Trophoblast cell (in vitro differentiated cells and primary cell): ENCODE results near the gene KLHL2.
"Not testable (repeated sequence)": the region's sequence is repeated elsewhere in the genome, so short reads cannot be mapped to it uniquely, and the experiment has no call there.

Source experiments
- DNase-seq, 2 donors: peaks; one replicate each; pipeline ENCODE4 v3.0.0-alpha.2; 2016
- H2AFZ ChIP-seq: 2 replicates; pipeline ENCODE4 v1.6.1; 2013; ENCODE audit warnings: low read length, moderate library complexity, mild to moderate bottlenecking; ENCODE audit not compliant: insufficient read depth, poor library complexity
- H2AK5ac ChIP-seq: 2 replicates; pipeline ENCODE4 v1.6.1; 2013; ENCODE audit warnings: mild to moderate bottlenecking, low read length
- H2BK120ac ChIP-seq: 2 replicates; pipeline ENCODE4 v1.6.1; 2013; ENCODE audit warnings: low read length, mild to moderate bottlenecking, moderate library complexity; ENCODE audit not compliant: insufficient read depth, poor library complexity
- H2BK12ac ChIP-seq: 2 replicates; pipeline ENCODE4 v1.6.1; 2013; ENCODE audit warnings: mild to moderate bottlenecking, low read length, moderate library complexity
- H2BK5ac ChIP-seq: 2 replicates; pipeline ENCODE4 v1.6.1; 2013; ENCODE audit warnings: low read length, low read depth, moderate library complexity, mild to moderate bottlenecking; ENCODE audit not compliant: poor library complexity
- H3K14ac ChIP-seq: 2 replicates; pipeline ENCODE4 v1.6.1; 2013; ENCODE audit warnings: mild to moderate bottlenecking, low read length
- H3K18ac ChIP-seq: 2 replicates; pipeline ENCODE4 v1.6.1; 2013; ENCODE audit warnings: mild to moderate bottlenecking, low read length
- H3K23ac ChIP-seq: 2 replicates; pipeline ENCODE4 v1.6.1; 2013; ENCODE audit warnings: low read length
- H3K27ac ChIP-seq: 2 replicates; pipeline ENCODE4 v1.5.1; 2013; ENCODE audit warnings: low read depth, mild to moderate bottlenecking, inconsistent platforms, low read length, moderate library complexity
- H3K27me3 ChIP-seq: 2 replicates; pipeline ENCODE4 v1.6.1; 2013; ENCODE audit warnings: inconsistent platforms, mild to moderate bottlenecking, low read length, moderate library complexity; ENCODE audit not compliant: insufficient read depth
- H3K36me3 ChIP-seq, 2 experiments: 1 replicate in 1 of 2; 2 replicates in 1 of 2; pipeline ENCODE4 v1.6.1; 2013; ENCODE audit warnings: low read length in 2 of 2, mild to moderate bottlenecking in 2 of 2, moderate library complexity in 1 of 2; ENCODE audit not compliant: insufficient read depth in 2 of 2, control insufficient read depth in 1 of 2
- H3K4ac ChIP-seq: 2 replicates; pipeline ENCODE4 v1.6.1; 2013; ENCODE audit warnings: low read depth, mild to moderate bottlenecking, low read length, moderate library complexity
- H3K4me1 ChIP-seq, 2 experiments: 1 replicate in 1 of 2; 2 replicates in 1 of 2; pipeline ENCODE4 v1.6.1; 2013; ENCODE audit warnings: low read length in 2 of 2, mild to moderate bottlenecking in 2 of 2, moderate library complexity in 1 of 2; ENCODE audit not compliant: insufficient read depth in 2 of 2, control insufficient read depth in 1 of 2
- H3K4me2 ChIP-seq: 2 replicates; pipeline ENCODE4 v1.6.1; 2013; ENCODE audit warnings: inconsistent platforms, mild to moderate bottlenecking, low read length, moderate library complexity
- H3K4me3 ChIP-seq: 2 replicates; pipeline ENCODE4 v1.5.1; 2013; ENCODE audit warnings: mild to moderate bottlenecking, low read depth, low read length, inconsistent platforms
- H3K79me1 ChIP-seq: one replicate; pipeline ENCODE4 v1.6.1; 2013; ENCODE audit warnings: low read length
- H3K79me2 ChIP-seq: 2 replicates; pipeline ENCODE4 v1.6.1; 2013; ENCODE audit warnings: low read length, mild to moderate bottlenecking; ENCODE audit not compliant: control insufficient read depth, insufficient read depth, poor library complexity
- H3K9ac ChIP-seq: 2 replicates; pipeline ENCODE4 v1.6.1; 2013; ENCODE audit warnings: mild to moderate bottlenecking, low read length
- H3K9me3 ChIP-seq: 2 replicates; pipeline ENCODE4 v1.6.1; 2013; ENCODE audit warnings: low read depth, mild to moderate bottlenecking, control low read depth, inconsistent platforms, low read length; ENCODE audit not compliant: insufficient read depth
- H4K12ac ChIP-seq: 2 replicates; pipeline ENCODE4 v1.6.1; 2013; ENCODE audit warnings: low read depth, mild to moderate bottlenecking, low read length, moderate library complexity
- H4K8ac ChIP-seq: 2 replicates; pipeline ENCODE4 v1.6.1; 2013; ENCODE audit warnings: low read depth, mild to moderate bottlenecking, low read length, moderate library complexity
- H4K91ac ChIP-seq: one replicate; pipeline ENCODE4 v1.6.1; 2013; ENCODE audit warnings: low read depth, mild to moderate bottlenecking, low read length, moderate library complexity
- WGBS: extraction: QIAGEN DNeasy Blood & Tissue Kit; methylation state at CpG from one replicate; pipeline ENCODE4 v1.1.7; 2013; ENCODE audit warnings: missing lambda C conversion rate; ENCODE audit not compliant: insufficient read length, insufficient coverage; ENCODE audit errors: extremely low coverage; 5-methylcytosine and 5-hydroxymethylcytosine counted together

Gene KLHL2

DNA sequence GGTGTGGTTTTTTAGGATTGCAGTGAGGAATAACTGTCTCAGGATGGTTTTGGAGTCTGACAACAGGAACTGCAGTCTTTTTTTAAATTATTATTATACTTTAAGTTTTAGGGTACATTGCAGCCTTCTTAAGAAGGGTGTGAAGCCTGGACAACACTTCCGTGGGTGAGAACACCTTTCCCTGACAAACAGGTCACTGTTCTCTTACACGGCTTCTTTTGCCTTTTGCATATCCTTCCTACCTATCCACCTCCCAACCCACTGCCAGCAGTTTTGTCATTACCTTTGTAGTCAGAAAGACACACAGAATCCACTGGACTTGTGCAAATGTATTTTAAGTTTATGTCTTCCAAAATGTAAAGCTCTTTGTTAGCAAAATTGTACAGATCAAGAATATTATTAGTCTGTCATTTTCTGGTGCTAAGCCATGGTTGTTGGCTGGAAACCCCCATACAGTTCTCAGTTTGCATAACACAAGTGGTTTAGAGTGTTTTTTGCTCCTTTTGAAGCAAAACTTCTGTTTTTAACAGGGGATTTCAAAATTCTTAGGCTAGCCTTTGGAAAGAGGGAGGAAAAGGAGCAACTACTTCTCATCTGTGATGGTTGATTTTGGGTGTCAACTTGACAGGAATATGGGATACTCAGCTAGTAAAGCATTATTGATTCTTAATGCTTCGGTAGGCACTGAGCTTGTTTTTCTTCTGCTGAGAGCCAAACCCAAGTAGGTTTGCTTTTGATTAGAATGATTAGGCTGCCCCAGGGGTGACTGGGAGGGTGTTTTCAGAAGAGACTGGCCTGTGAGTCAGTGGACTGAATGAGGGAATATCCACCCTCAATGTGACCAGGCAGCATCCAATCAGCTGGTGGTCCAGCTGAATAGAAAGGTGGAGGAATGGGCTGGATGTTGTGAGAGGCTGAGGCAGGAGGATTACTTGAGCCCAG lies 29.4 kb upstream of the KLHL2 start:
- H3K4me2 ChIP-seq = no peak overlapping the region
- H2AFZ ChIP-seq = no peak overlapping the region
- no peak overlapping the region for H3K14ac ChIP-seq
- no peaks in the 10 kb centered on the region for H3K4me1 ChIP-seq
- WGBS = no CpG with 5 or more reads among the region's 3 CpGs
- no peak overlapping the region for H2AK5ac ChIP-seq
- H2BK5ac ChIP-seq = no peak overlapping the region
- H3K79me2 ChIP-seq = no peaks in the 10 kb centered on the region
- H4K12ac ChIP-seq = no peak overlapping the region
- no peak overlapping the region for H3K23ac ChIP-seq
- H3K9me3 ChIP-seq = no peaks in the 10 kb centered on the region
- no peak overlapping the region for H3K18ac ChIP-seq
- no peaks in the 10 kb centered on the region for H3K79me1 ChIP-seq
- H2BK120ac ChIP-seq = no peak overlapping the region
- H3K4ac ChIP-seq = no peak overlapping the region
- H3K27ac ChIP-seq = no peak overlapping the region
- H2BK12ac ChIP-seq = no peak overlapping the region
- H3K36me3 ChIP-seq = no peaks in the 10 kb centered on the region
- no peak overlapping the region for H3K4me3 ChIP-seq
- H4K8ac ChIP-seq = no peak overlapping the region
- DNase-seq = no peak
- no peaks in the 10 kb centered on the region for H3K27me3 ChIP-seq
- H3K9ac ChIP-seq = no peak overlapping the region
- no peak overlapping the region for H4K91ac ChIP-seq

DNA sequence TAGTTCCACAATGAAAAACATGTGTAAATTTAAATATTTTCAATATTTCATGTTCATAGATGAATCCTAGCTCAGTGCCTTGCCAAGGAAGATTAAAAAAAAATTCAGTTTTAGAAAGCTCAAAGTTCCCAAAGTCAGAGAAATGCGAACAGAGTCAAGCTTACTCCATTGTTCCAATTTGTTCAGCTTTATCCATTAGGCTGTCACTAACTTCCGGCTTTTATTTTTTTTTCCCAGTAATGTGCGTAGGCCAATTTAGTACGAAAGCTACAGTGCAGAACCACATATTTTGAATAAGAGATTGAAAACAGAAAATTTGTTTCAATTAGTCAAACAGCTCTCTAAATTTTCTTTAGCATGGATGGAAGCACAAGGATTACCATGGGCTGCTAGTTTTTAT lies 23.1 kb upstream of the KLHL2 start:
- H2BK5ac ChIP-seq = no peak overlapping the region
- no peaks in the 10 kb centered on the region for H3K79me2 ChIP-seq

GRCh38 chr4:165184998-165185397 lies 22.4 kb upstream of the KLHL2 start:
- H3K9me3 ChIP-seq, DNase-seq, H3K9ac ChIP-seq, H2AFZ ChIP-seq, H2AK5ac ChIP-seq, H3K79me1 ChIP-seq, H4K12ac ChIP-seq, H3K4ac ChIP-seq, H3K14ac ChIP-seq, H2BK5ac ChIP-seq, H4K91ac ChIP-seq, H2BK120ac ChIP-seq, H3K18ac ChIP-seq, H4K8ac ChIP-seq, H3K36me3 ChIP-seq, H3K23ac ChIP-seq, H2BK12ac ChIP-seq, H3K4me2 ChIP-seq, H3K27me3 ChIP-seq, H3K4me1 ChIP-seq, H3K79me2 ChIP-seq, H3K4me3 ChIP-seq, H3K27ac ChIP-seq: not testable (repeated sequence)
- WGBS = no CpG with 5 or more reads among the region's 10 CpGs

More for the DNA sequence above, 23.1 kb upstream of the KLHL2 start:
- Histone ChIP-seq H2BK12ac (no peak overlapping the region), H3K27ac (no peak overlapping the region), H3K27me3 (no peaks in the 10 kb centered on the region), H4K91ac (no peak overlapping the region), H3K23ac (no peak overlapping the region), H3K14ac (no peak overlapping the region), H3K4me1 (no peaks in the 10 kb centered on the region), H3K4me2 (no peak overlapping the region), H2AK5ac (no peak overlapping the region), H3K79me1 (no peaks in the 10 kb centered on the region), H3K9me3 (no peaks in the 10 kb centered on the region), H3K9ac (no peak overlapping the region), H4K8ac (no peak overlapping the region), H3K36me3 (no peaks in the 10 kb centered on the region), H3K4me3 (no peak overlapping the region), H3K18ac (no peak overlapping the region), H4K12ac (no peak overlapping the region), H2BK120ac (no peak overlapping the region), H3K4ac (no peak overlapping the region), H2AFZ (no peak overlapping the region)
- WGBS = no CpG with 5 or more reads among the region's 4 CpGs
- DNase-seq = no peak

GRCh38 chr4:165185448-165185847 lies 21.9 kb upstream of the KLHL2 start:
- Histone ChIP-seq H3K79me2 (no peaks in the 10 kb centered on the region), H3K36me3 (no peaks in the 10 kb centered on the region), H2BK120ac (no peak overlapping the region), H2BK12ac (no peak overlapping the region), H3K23ac (no peak overlapping the region), H3K27ac (no peak overlapping the region), H3K4me3 (no peak overlapping the region), H2AK5ac (no peak overlapping the region), H3K27me3 (no peaks in the 10 kb centered on the region), H4K12ac (no peak overlapping the region), H2BK5ac (no peak overlapping the region), H3K14ac (no peak overlapping the region), H3K9ac (no peak overlapping the region), H3K79me1 (no peaks in the 10 kb centered on the region), H4K8ac (no peak overlapping the region), H3K4me2 (no peak overlapping the region), H3K4ac (no peak overlapping the region), H2AFZ (no peak overlapping the region), H3K4me1 (no peaks in the 10 kb centered on the region), H3K18ac (no peak overlapping the region), H4K91ac (no peak overlapping the region), H3K9me3 (no peaks in the 10 kb centered on the region)
- no CpG with 5 or more reads among the region's 5 CpGs for WGBS
- no peak for DNase-seq
